Endothelial cell of umbilical vein (primary cell): ENCODE results near the gene KCNJ12. TPM values are rescaled to one million over a fixed set of nuclear protein-coding genes. Genes with fewer than 3 reads are reported as not detected.

ENCODE experiments used
- BruUV-seq: library from RNA; stranded (reverse); fragments of 400-500 nt; replicated peaks from 2 replicates; lab custom pipeline; 2021; lab: Mats Ljungman, UMichigan
- CTCF ChIA-PET: fragments of 300-600, 350-600 bp; sonication (Branson Sonifier 250); formaldehyde crosslinking; loops from one replicate; lab custom pipeline; 2021; ENCODE audit warnings: antibody characterized with exemption, inconsistent platforms; lab: Charles Lee
- POLR2A ChIA-PET: fragments of 300-600, 350-600 bp; sonication (Branson Sonifier 250); formaldehyde crosslinking; loops from one replicate; lab custom pipeline; 2021; ENCODE audit warnings: antibody characterized with exemption, inconsistent platforms; lab: Charles Lee
- DNase-seq: peaks from one replicate; pipeline ENCODE4 v3.0.0-alpha.2; 2011; ENCODE audit warnings: low read depth, low spot score
- FAIRE-seq: peaks from 2 replicates; lab custom pipeline; 2011; peaks lifted over from hg19 to GRCh38; lab: Jason Lieb, UNC
- H2AFZ ChIP-seq: 2 replicates; pipeline ENCODE4 v1.6.0; 2012; ENCODE audit warnings: low read depth, low read length, control low read depth, inconsistent platforms
- H3K27ac ChIP-seq: 2 replicates; pipeline ENCODE4 v1.5.1; 2011; ENCODE audit warnings: low read depth, mild to moderate bottlenecking, control low read depth, low read length, moderate library complexity; ENCODE audit not compliant: insufficient read depth
- H3K27me3 ChIP-seq, 2 experiments: 2 replicates each; pipeline versions ENCODE4 v1.6.0 to v1.6.1; 2011; ENCODE audit warnings: low read length in 2 of 2, mixed read lengths in 1 of 2; ENCODE audit not compliant: control insufficient read depth in 2 of 2, insufficient read depth in 2 of 2
- H3K36me3 ChIP-seq, 2 experiments: 2 replicates in 1 of 2; 3 replicates in 1 of 2; pipeline ENCODE4 v1.5.1; 2011; ENCODE audit warnings: low read length in 2 of 2, mild to moderate bottlenecking in 1 of 2, moderate library complexity in 1 of 2; ENCODE audit not compliant: control insufficient read depth in 2 of 2, insufficient read depth in 2 of 2; ENCODE audit errors: extremely low read depth in 1 of 2
- H3K4me1 ChIP-seq: 3 replicates; pipeline ENCODE4 v1.5.1; 2011; ENCODE audit warnings: mild to moderate bottlenecking, low read length; ENCODE audit not compliant: control insufficient read depth, insufficient read depth; ENCODE audit errors: extremely low read depth
- H3K4me2 ChIP-seq: 2 replicates; pipeline ENCODE4 v1.6.1; 2011; ENCODE audit warnings: low read length, control low read depth, mixed read lengths; ENCODE audit not compliant: insufficient read depth
- H3K4me3 ChIP-seq, 3 experiments: fragments of 200-600 bp in 1 of 3; sonication (generic), shearing (Covaris generic) in 1 of 3; replicated peaks in 1 of 3; 2 replicates each; pipeline ENCODE4 v1.5.1; 2011 to 2016; ENCODE audit warnings: control low read depth in 3 of 3, low read length in 3 of 3, mild to moderate bottlenecking in 2 of 3, inconsistent platforms in 1 of 3, low read depth in 1 of 3, moderate library complexity in 1 of 3; ENCODE audit not compliant: insufficient read depth in 1 of 3
- H3K79me2 ChIP-seq: 2 replicates; pipeline ENCODE4 v1.6.0; 2012; ENCODE audit warnings: low read length, inconsistent platforms; ENCODE audit not compliant: control insufficient read depth, insufficient read depth
- H3K9ac ChIP-seq: replicated peaks from 2 replicates; pipeline ENCODE3; 2011; ENCODE audit warnings: low read length, control low read depth; ENCODE audit not compliant: insufficient read depth; ENCODE audit errors: extremely low read depth
- H3K9me1 ChIP-seq: replicated peaks from 3 replicates; pipeline ENCODE4 v1.6.0; 2011; ENCODE audit warnings: mild to moderate bottlenecking, low read length; ENCODE audit not compliant: control insufficient read depth, insufficient read depth; ENCODE audit errors: extremely low read depth
- H3K9me3 ChIP-seq: replicated peaks from 2 replicates; pipeline ENCODE4 v1.5.1; 2012; ENCODE audit warnings: low read length, inconsistent platforms; ENCODE audit not compliant: control insufficient read depth, insufficient read depth
- H4K20me1 ChIP-seq: replicated peaks from 2 replicates; pipeline ENCODE3; 2011; ENCODE audit warnings: mild to moderate bottlenecking, low read length; ENCODE audit not compliant: control insufficient read depth, insufficient read depth; ENCODE audit errors: extremely low read depth
- EZH2 ChIP-seq: IDR thresholded peaks from 2 replicates; pipeline ENCODE4 v1.6.1; 2012; ENCODE audit warnings: borderline replicate concordance, low read depth, mild to moderate bottlenecking, moderate library complexity, low read length, inconsistent platforms; ENCODE audit not compliant: severe bottlenecking
- FOS ChIP-seq: IDR thresholded peaks from 2 replicates; pipeline ENCODE4 v1.6.1; 2011; ENCODE audit warnings: mild to moderate bottlenecking, low read length, moderate library complexity, borderline replicate concordance; ENCODE audit not compliant: insufficient read depth
- GATA2 ChIP-seq: IDR thresholded peaks from 2 replicates; pipeline ENCODE4 v1.7.0; 2011; ENCODE audit warnings: low read depth, mild to moderate bottlenecking, moderate library complexity, mixed read lengths, low read length; ENCODE audit not compliant: insufficient read length, insufficient read depth
- JUN ChIP-seq: IDR thresholded peaks from 2 replicates; pipeline ENCODE4 v1.6.1; 2011; ENCODE audit warnings: borderline replicate concordance, low read depth; ENCODE audit not compliant: insufficient read length, insufficient read depth
- MYC ChIP-seq: IDR thresholded peaks from one replicate; pipeline ENCODE4 v1.6.1; 2011; ENCODE audit warnings: mild to moderate bottlenecking, low read depth, low read length
- POLR2A ChIP-seq: IDR thresholded peaks from 2 replicates; pipeline ENCODE4 v1.6.1; 2012; ENCODE audit warnings: low read depth, mild to moderate bottlenecking, control low read depth, low read length
- POLR2AphosphoS5 ChIP-seq: IDR thresholded peaks from 2 replicates; pipeline ENCODE4 v1.6.1; 2012; ENCODE audit warnings: low read depth, mild to moderate bottlenecking, control low read depth, low read length, moderate library complexity; ENCODE audit not compliant: insufficient read depth
- dilution Hi-C: fragments of 300-500 bp; cut with MboI; formaldehyde crosslinking; loops from one replicate; pipeline ENCODE4 v1.15.0; 2019; ENCODE audit warnings: low sequenced_read_pairs; ENCODE audit not compliant: extremely low pct_ligation_motif_present
- intact Hi-C: fragments of 100-400 bp; cut with micrococcal nuclease; formaldehyde crosslinking; loops from one replicate; pipeline ENCODE4 v1.10.0; 2022
- polyA plus RNA-seq, 4 experiments: library from polyadenylated mRNA; depleted of rRNA in 3 of 4; stranded (reverse) in 3 of 4; unstranded in 1 of 4; fragments of >200 nt; gene quantifications; 2 replicates each; pipeline versions ENCODE4 v1.2.1 to v1.2.3, GENCODE V29; 2011 to 2012; ENCODE audit warnings: missing spikeins in 1 of 4
- total RNA-seq: library from RNA; stranded (reverse); gene quantifications from 2 replicates; pipeline ENCODE4 v1.2.3, GENCODE V29; 2021
- TF ChIP-seq, protein P1 (sequence below), 2 donors: IDR thresholded peaks; 1 replicate in 1 of 2; 2 replicates in 1 of 2; pipeline ENCODE4 v1.5.1; 2011; ENCODE audit warnings: low read length in 2 of 2, mild to moderate bottlenecking in 2 of 2, moderate library complexity in 2 of 2, control low read depth in 1 of 2, inconsistent platforms in 1 of 2, low read depth in 1 of 2; ENCODE audit not compliant: insufficient read depth in 1 of 2; ENCODE audit errors: extremely low read depth in 1 of 2
- TF ChIP-seq, protein P2 (sequence below): IDR thresholded peaks from 2 replicates; pipeline ENCODE4 v1.6.1; 2011; ENCODE audit not compliant: insufficient read depth, insufficient read length

Gene KCNJ12
- total and polyA plus RNA-seq, 2 donors (not counting 3 experiments of a cell fraction or from before 2014, with no cell fraction given) = 0.19 to 0.44 TPM

DNA sequence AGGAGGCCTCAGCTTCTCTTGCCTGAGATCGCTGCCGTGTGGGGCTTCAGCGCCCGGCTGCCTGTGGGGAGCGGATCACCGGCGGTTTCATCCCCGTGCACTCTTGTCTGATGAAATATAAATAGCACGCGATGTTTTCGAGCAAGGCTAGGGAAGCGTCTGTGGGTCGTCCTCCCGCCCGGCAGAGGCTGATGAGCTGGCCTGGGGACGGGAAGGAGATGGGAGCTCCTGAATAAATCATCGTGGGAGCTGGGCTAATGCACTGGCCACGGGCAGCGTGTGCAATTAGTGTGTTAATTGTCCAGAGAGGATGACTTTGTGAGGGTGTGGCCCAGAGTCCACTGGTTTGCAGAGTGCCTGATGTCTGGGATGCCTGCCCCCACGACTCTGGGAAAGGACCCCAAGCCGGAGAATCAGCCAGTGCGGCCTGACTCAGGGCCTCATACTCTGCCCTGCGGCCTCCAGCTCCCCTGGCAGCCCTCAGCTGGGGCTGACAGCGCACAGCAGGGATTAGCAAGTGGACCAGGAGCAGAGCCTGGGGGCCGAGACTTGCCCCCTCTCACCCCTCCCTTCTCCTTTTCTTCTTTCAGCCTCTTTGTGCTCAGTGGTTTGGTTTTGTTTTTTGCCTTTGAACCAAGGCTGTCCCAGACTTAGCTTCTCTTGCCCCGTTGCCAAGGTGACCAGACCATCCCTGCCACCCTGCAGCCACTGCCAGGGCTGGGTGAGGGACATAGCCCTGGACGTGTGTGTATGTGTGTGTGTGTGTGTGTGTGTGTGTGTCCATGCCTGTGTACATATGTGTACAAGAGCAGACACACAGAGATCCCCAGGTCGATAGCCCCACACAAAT, 21.4 kb downstream of the KCNJ12 start:
- Histone ChIP-seq H3K9me1 (no peaks in the 10 kb centered on the region), H3K9me3 (no peaks in the 10 kb centered on the region), H3K4me2 (no peak overlapping the region), H3K27me3 (no peaks in the 10 kb centered on the region), H3K4me1 (peaks cover 2% of the 10 kb centered on the region), H3K36me3 (no peaks in the 10 kb centered on the region), H2AFZ (no peak overlapping the region), H3K27ac (no peak overlapping the region), H3K9ac (no peak overlapping the region), H4K20me1 (no peaks in the 10 kb centered on the region), H3K79me2 (no peaks in the 10 kb centered on the region), H3K4me3 (no peak overlapping the region)
- no TSS peak for BruUV-seq
- FAIRE-seq (no peak), DNase-seq (no peak)
- intact Hi-C loops (no loop called here), dilution Hi-C loops (no loop called here)
- ChIA-PET CTCF (interaction anchor here (1.1 kb wide), 1 partner anchor 59 kb away, joined by 3 read pairs; no protein-coding TSS in a partner anchor), POLR2A (no interaction called here)
- TF ChIP-seq GATA2 (no peak), EZH2 (no peak), POLR2A (no peak), MYC (no peak), FOS (no peak), POLR2AphosphoS5 (no peak), JUN (no peak)
- TF ChIP-seq, protein P1, sequence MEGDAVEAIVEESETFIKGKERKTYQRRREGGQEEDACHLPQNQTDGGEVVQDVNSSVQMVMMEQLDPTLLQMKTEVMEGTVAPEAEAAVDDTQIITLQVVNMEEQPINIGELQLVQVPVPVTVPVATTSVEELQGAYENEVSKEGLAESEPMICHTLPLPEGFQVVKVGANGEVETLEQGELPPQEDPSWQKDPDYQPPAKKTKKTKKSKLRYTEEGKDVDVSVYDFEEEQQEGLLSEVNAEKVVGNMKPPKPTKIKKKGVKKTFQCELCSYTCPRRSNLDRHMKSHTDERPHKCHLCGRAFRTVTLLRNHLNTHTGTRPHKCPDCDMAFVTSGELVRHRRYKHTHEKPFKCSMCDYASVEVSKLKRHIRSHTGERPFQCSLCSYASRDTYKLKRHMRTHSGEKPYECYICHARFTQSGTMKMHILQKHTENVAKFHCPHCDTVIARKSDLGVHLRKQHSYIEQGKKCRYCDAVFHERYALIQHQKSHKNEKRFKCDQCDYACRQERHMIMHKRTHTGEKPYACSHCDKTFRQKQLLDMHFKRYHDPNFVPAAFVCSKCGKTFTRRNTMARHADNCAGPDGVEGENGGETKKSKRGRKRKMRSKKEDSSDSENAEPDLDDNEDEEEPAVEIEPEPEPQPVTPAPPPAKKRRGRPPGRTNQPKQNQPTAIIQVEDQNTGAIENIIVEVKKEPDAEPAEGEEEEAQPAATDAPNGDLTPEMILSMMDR (IDR thresholded peaks at IDR 0.05; ENCODE audit: extremely low read depth in 1 of 2, insufficient read depth in 1 of 2, low read depth in 1 of 2, low read length in 2 of 2) = no peak
- TF ChIP-seq, protein P2, sequence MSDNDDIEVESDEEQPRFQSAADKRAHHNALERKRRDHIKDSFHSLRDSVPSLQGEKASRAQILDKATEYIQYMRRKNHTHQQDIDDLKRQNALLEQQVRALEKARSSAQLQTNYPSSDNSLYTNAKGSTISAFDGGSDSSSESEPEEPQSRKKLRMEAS = no peak
